SK-N-SH (cell line): Measurements from ENCODE around the gene FAM20C. TPM values are rescaled to one million over a fixed set of nuclear protein-coding genes. Genes with fewer than 3 reads are reported as not detected.

ENCODE experiments used
- CTCF ChIA-PET: fragments of 300-600, 350-600 bp; formaldehyde crosslinking; extraction: SDS; loops from one replicate; lab custom pipeline; 2021; lab: Yijun Ruan, JAX
- POLR2A ChIA-PET: fragments of 350-600 bp; sonication (Branson Sonifier 250); formaldehyde crosslinking; extraction: SDS; loops from one replicate; lab custom pipeline; 2020; ENCODE audit warnings: antibody characterized with exemption, inconsistent platforms; lab: Yijun Ruan, JAX
- DNase-seq: peaks from one replicate; pipeline ENCODE4 v3.0.0; 2012
- H2AFZ ChIP-seq: fragments of 200-600 bp; sonication (generic); 2 replicates; pipeline ENCODE4 v1.8.1; 2016; ENCODE audit warnings: antibody characterized with exemption, mild to moderate bottlenecking, low read depth
- H3F3A ChIP-seq: fragments of 200-600 bp; sonication (generic); replicated peaks from 2 replicates; pipeline ENCODE3; 2016; ENCODE audit warnings: antibody characterized with exemption, mild to moderate bottlenecking; ENCODE audit not compliant: insufficient read depth
- H3K27ac ChIP-seq, 2 experiments: fragments of 200-500 bp in 1 of 2; fragments of 200-600 bp in 1 of 2; sonication (Bioruptor generic) in 1 of 2; sonication (generic), shearing (Covaris generic) in 1 of 2; 2 replicates each; pipeline versions ENCODE4 v1.5.1 to v1.6.1; 2014 to 2016; ENCODE audit warnings: low read depth in 2 of 2, inconsistent platforms in 1 of 2, low read length in 1 of 2, mild to moderate bottlenecking in 1 of 2, mixed read lengths in 1 of 2
- H3K27me3 ChIP-seq: fragments of 200-600 bp; sonication (generic), shearing (Covaris generic); 2 replicates; pipeline ENCODE4 v1.6.1; 2016; ENCODE audit warnings: mixed run types; ENCODE audit not compliant: insufficient read depth
- H3K36me3 ChIP-seq, 2 experiments: fragments of 200-500 bp in 1 of 2; fragments of 200-600 bp in 1 of 2; sonication (Bioruptor generic) in 1 of 2; sonication (generic) in 1 of 2; replicated peaks in 1 of 2; 2 replicates each; pipeline versions ENCODE3 to v1.5.1; 2014 to 2016; ENCODE audit warnings: low read length in 1 of 2, mild to moderate bottlenecking in 1 of 2; ENCODE audit not compliant: insufficient read depth in 2 of 2, control insufficient read depth in 1 of 2
- H3K4me1 ChIP-seq, 2 experiments: fragments of 200-500 bp in 1 of 2; fragments of 200-600 bp in 1 of 2; sonication (Bioruptor generic) in 1 of 2; sonication (generic), shearing (Covaris generic) in 1 of 2; 2 replicates each; pipeline versions ENCODE4 v1.5.1 to v1.6.1; 2014 to 2016; ENCODE audit warnings: low read depth in 1 of 2, low read length in 1 of 2, mixed run types in 1 of 2; ENCODE audit not compliant: insufficient read depth in 2 of 2, control insufficient read depth in 1 of 2
- H3K4me2 ChIP-seq: fragments of 200-600 bp; sonication (generic), shearing (Covaris generic); 2 replicates; pipeline ENCODE4 v1.6.1; 2017; ENCODE audit warnings: mixed run types
- H3K4me3 ChIP-seq, 2 experiments: fragments of 200-500 bp in 1 of 2; fragments of 200-600 bp in 1 of 2; sonication (Bioruptor generic) in 1 of 2; sonication (generic), shearing (Covaris generic) in 1 of 2; 2 replicates each; pipeline versions ENCODE4 v1.5.1 to v1.8.1; 2014 to 2016; ENCODE audit warnings: low read depth in 2 of 2, inconsistent platforms in 1 of 2, low read length in 1 of 2, mild to moderate bottlenecking in 1 of 2, mixed read lengths in 1 of 2, moderate library complexity in 1 of 2
- H3K79me2 ChIP-seq: fragments of 200-600 bp; sonication (generic); 2 replicates; pipeline ENCODE4 v1.8.1; 2017; ENCODE audit warnings: mild to moderate bottlenecking; ENCODE audit not compliant: insufficient read depth
- H3K9ac ChIP-seq: fragments of 200-600 bp; sonication (generic); 2 replicates; pipeline ENCODE4 v1.6.1; 2017; ENCODE audit warnings: mixed run types
- H3K9me2 ChIP-seq: fragments of 200-600 bp; sonication (generic); 2 replicates; pipeline ENCODE4 v1.6.1; 2017; ENCODE audit warnings: mixed run types
- H3K9me3 ChIP-seq: fragments of 200-600 bp; sonication (generic); 2 replicates; pipeline ENCODE4 v1.6.1; 2017; ENCODE audit warnings: mixed run types, mild to moderate bottlenecking, moderate library complexity
- H4K20me1 ChIP-seq: fragments of 200-600 bp; sonication (generic); 2 replicates; pipeline ENCODE4 v1.6.1; 2017; ENCODE audit warnings: mild to moderate bottlenecking, mixed run types; ENCODE audit not compliant: insufficient read depth
- CHD2 ChIP-seq: fragments of 150-350 bp; IDR thresholded peaks from 2 replicates; pipeline ENCODE4 v1.6.1; 2018; ENCODE audit warnings: low read length; ENCODE audit not compliant: partially characterized antibody
- ELF1 ChIP-seq: IDR thresholded peaks from 2 replicates; pipeline ENCODE4 v1.4.0; 2012
- GABPA ChIP-seq: IDR thresholded peaks from 2 replicates; pipeline ENCODE4 v1.4.0; 2012; ENCODE audit warnings: low read depth, mild to moderate bottlenecking
- IRF3 ChIP-seq: fragments of 150-350 bp; IDR thresholded peaks from 2 replicates; pipeline ENCODE4 v1.6.1; 2016; ENCODE audit warnings: mild to moderate bottlenecking, low read depth, low read length
- MEF2A ChIP-seq: IDR thresholded peaks from 2 replicates; pipeline ENCODE4 v1.4.0; 2012; ENCODE audit warnings: low read depth, borderline replicate concordance
- NFIC ChIP-seq: IDR thresholded peaks from 2 replicates; pipeline ENCODE4 v1.4.0; 2012; ENCODE audit warnings: borderline replicate concordance
- PBX3 ChIP-seq: IDR thresholded peaks from 2 replicates; pipeline ENCODE4; 2012
- REST ChIP-seq: IDR thresholded peaks from 2 replicates; pipeline ENCODE4 v1.6.1; 2012; ENCODE audit warnings: mild to moderate bottlenecking, low read depth, low read length, moderate library complexity
- RFX5 ChIP-seq: IDR thresholded peaks from 2 replicates; pipeline ENCODE4 v1.6.1; 2012; ENCODE audit warnings: mild to moderate bottlenecking, improper control_type of control experiment, low read length
- RXRA ChIP-seq: IDR thresholded peaks from 2 replicates; pipeline ENCODE4 v1.4.0; 2012; ENCODE audit warnings: low read depth, mild to moderate bottlenecking, borderline replicate concordance
- SIN3A ChIP-seq: IDR thresholded peaks from 2 replicates; pipeline ENCODE4 v1.6.1; 2012; ENCODE audit warnings: low read depth, mild to moderate bottlenecking, low read length, moderate library complexity, borderline replicate concordance
- TAF1 ChIP-seq: IDR thresholded peaks from 2 replicates; pipeline ENCODE4 v1.6.1; 2012; ENCODE audit warnings: low read depth, mild to moderate bottlenecking, low read length, moderate library complexity, borderline replicate concordance
- TCF12 ChIP-seq: IDR thresholded peaks from 2 replicates; pipeline ENCODE4 v1.4.0; 2012
- USF1 ChIP-seq: IDR thresholded peaks from 2 replicates; pipeline ENCODE4 v1.4.0; 2012; ENCODE audit warnings: low read depth, borderline replicate concordance
- USF2 ChIP-seq: fragments of 150-350 bp; IDR thresholded peaks from 2 replicates; pipeline ENCODE4 v1.6.1; 2017; ENCODE audit warnings: antibody characterized with exemption, low read length, low read depth, borderline replicate concordance
- WGBS: methylation state at CpG from one replicate; pipeline ENCODE4 v1.1.6; 2017; ENCODE audit warnings: low lambda C conversion rate; 5-methylcytosine and 5-hydroxymethylcytosine counted together
- polyA plus RNA-seq, 3 experiments: library from polyadenylated mRNA; depleted of rRNA; stranded (reverse); fragments of >200 nt; gene quantifications; 2 replicates each; pipeline ENCODE4 v1.2.3, GENCODE V29; 2012

The FAM20C gene
- polyA plus RNA-seq, 1 of the 3 experiments (the other 2 are of a cell fraction) = 12.7 TPM

GRCh38 chr7:298375-298702 lies 106.0 kb downstream of the FAM20C start:
- no peak for TF ChIP-seq GABPA
- no peak for TF ChIP-seq TAF1
- TF ChIP-seq USF2 = no peak
- no peak for TF ChIP-seq MEF2A
- no peak for TF ChIP-seq REST
- TF ChIP-seq IRF3 = no peak
- TF ChIP-seq NFIC = no peak
- TF ChIP-seq ELF1 = no peak
- no peak for TF ChIP-seq TCF12
- no peak for TF ChIP-seq CHD2
- no peak for TF ChIP-seq USF1
- no peak for TF ChIP-seq SIN3A
- TF ChIP-seq RFX5 = no peak
- no peak for TF ChIP-seq RXRA
- TF ChIP-seq PBX3 = no peak
- Histone ChIP-seq H3K4me2 (no peak overlapping the region), H3K79me2 (no peaks in the 10 kb centered on the region), H4K20me1 (0 out of 2 replicates have a peak, but pooled peaks cover 3% of the 10 kb centered on the region), H3K9me3 (no peaks in the 10 kb centered on the region), H3K4me1 (no peaks in the 10 kb centered on the region), H3F3A (no peaks in the 10 kb centered on the region), H3K9ac (no peak overlapping the region), H3K27me3 (peaks cover 48% of the 10 kb centered on the region), H3K4me3 (no peak overlapping the region), H2AFZ (no peak overlapping the region), H3K36me3 (no peaks in the 10 kb centered on the region), H3K9me2 (no peaks in the 10 kb centered on the region), H3K27ac (no peak overlapping the region)
- POLR2A ChIA-PET = no interaction called here
- no peak for DNase-seq
- CTCF ChIA-PET = interaction anchor here (0.8 to 1.5 kb wide), 4 partner anchors 24 to 477 kb away, joined by 3 to 5 read pairs (median 4); no protein-coding TSS in a partner anchor
- 75% methylated on average over 10 of the region's 15 CpGs for WGBS
